HCT116 (cell line): Measurements from ENCODE around the gene POLR3C. TPM values are rescaled to one million over a fixed set of nuclear protein-coding genes. Genes with fewer than 3 reads are reported as not detected.
"Not testable (repeated sequence)": the region's sequence is repeated elsewhere in the genome, so short reads cannot be mapped to it uniquely, and the experiment has no call there.

Experiments used
- ATAC-seq: fragments of 200-7000 bp; cut with Tn5 transposase; 2 replicates; pipeline ENCODE4 v1.9.1; 2020; ENCODE audit warnings: mild to moderate bottlenecking, moderate library complexity
- BruUV-seq: library from RNA; stranded (reverse); fragments of 400-500 nt; replicated peaks from 2 replicates; lab custom pipeline; 2021; lab: Mats Ljungman, UMichigan
- CTCF ChIA-PET: fragments of 300-600 bp; sonication (Branson Sonifier 250); formaldehyde crosslinking; loops from one replicate; lab custom pipeline; 2021; ENCODE audit warnings: antibody characterized with exemption; lab: Charles Lee
- POLR2A ChIA-PET: fragments of 300-600, 350-600 bp; sonication (Branson Sonifier 250); formaldehyde crosslinking; loops from one replicate; lab custom pipeline; 2021; ENCODE audit warnings: antibody characterized with exemption; lab: Charles Lee
- RAD21 ChIA-PET, 2 experiments: fragments of 300-600 bp; sonication (Branson Sonifier 250); formaldehyde crosslinking; loops; one replicate each; lab custom pipeline; 2023; ENCODE audit warnings: low total read pairs in 2 of 2; ENCODE audit not compliant: uncharacterized antibody in 2 of 2, unreplicated experiment in 2 of 2, low non-redundant PET in 1 of 2; lab: Charles Lee
- DNase-seq: peaks from one replicate; pipeline ENCODE4 v3.0.0-alpha.2; 2010; ENCODE audit warnings: low read depth, low spot score
- H2AFZ ChIP-seq: fragments of 200-600 bp; shearing (Covaris generic), sonication (generic); 2 replicates; pipeline ENCODE4 v1.6.1; 2017; ENCODE audit warnings: low read depth, mixed run types, mixed read lengths, antibody characterized with exemption, low read length; ENCODE audit not compliant: poor library complexity, severe bottlenecking
- H3K27ac ChIP-seq: 2 replicates; pipeline ENCODE4 v1.5.1; 2012; ENCODE audit warnings: low read depth, low read length
- H3K27me3 ChIP-seq: fragments of 200-600 bp; sonication (generic); 2 replicates; pipeline ENCODE4 v1.6.1; 2016; ENCODE audit warnings: mixed run types, low read length, mixed read lengths; ENCODE audit not compliant: insufficient read depth
- H3K36me3 ChIP-seq, 2 experiments: fragments of 200-500 bp in 1 of 2; fragments of 200-600 bp in 1 of 2; sonication (Bioruptor generic) in 1 of 2; sonication (generic) in 1 of 2; 2 replicates each; pipeline versions ENCODE4 v1.5.1 to v1.6.1; 2014 to 2016; ENCODE audit warnings: low read length in 2 of 2, inconsistent platforms in 1 of 2, mixed read lengths in 1 of 2, mixed run types in 1 of 2; ENCODE audit not compliant: insufficient read depth in 2 of 2, control insufficient read depth in 1 of 2
- H3K4me1 ChIP-seq, 2 experiments: fragments of 200-600 bp in 1 of 2; sonication (generic) in 1 of 2; 2 replicates each; pipeline versions ENCODE4 v1.5.1 to v1.6.1; 2012 to 2017; ENCODE audit warnings: low read length in 2 of 2, inconsistent platforms in 1 of 2, mild to moderate bottlenecking in 1 of 2, mixed read lengths in 1 of 2, mixed run types in 1 of 2, moderate library complexity in 1 of 2; ENCODE audit not compliant: insufficient read depth in 2 of 2, control insufficient read depth in 1 of 2
- H3K4me2 ChIP-seq: fragments of 200-600 bp; sonication (generic); 2 replicates; pipeline ENCODE4 v1.6.1; 2017; ENCODE audit warnings: mixed run types, low read length, mixed read lengths
- H3K4me3 ChIP-seq, 2 experiments: fragments of 200-600 bp in 1 of 2; sonication (generic) in 1 of 2; replicated peaks in 1 of 2; 2 replicates each; pipeline ENCODE4 v1.5.1; 2011 to 2016; ENCODE audit warnings: low read length in 2 of 2, control low read depth in 1 of 2, low read depth in 1 of 2, mild to moderate bottlenecking in 1 of 2, mixed read lengths in 1 of 2, mixed run types in 1 of 2
- H3K79me2 ChIP-seq: fragments of 200-600 bp; sonication (generic); 2 replicates; pipeline ENCODE4 v1.6.1; 2017; ENCODE audit warnings: mild to moderate bottlenecking, mixed run types, low read length, moderate library complexity, mixed read lengths; ENCODE audit not compliant: insufficient read depth
- H3K9ac ChIP-seq: fragments of 200-600 bp; sonication (generic); 2 replicates; pipeline ENCODE4 v1.6.1; 2016; ENCODE audit warnings: low read length, mixed read lengths
- H3K9me2 ChIP-seq: fragments of 200-600 bp; sonication (generic), shearing (Covaris generic); 2 replicates; pipeline ENCODE4 v1.6.1; 2017; ENCODE audit warnings: mixed run types, mild to moderate bottlenecking, moderate library complexity; ENCODE audit not compliant: insufficient read depth
- H3K9me3 ChIP-seq, 2 experiments: fragments of 200-500 bp in 1 of 2; fragments of 200-600 bp in 1 of 2; sonication (Bioruptor generic) in 1 of 2; sonication (generic) in 1 of 2; 2 replicates each; pipeline ENCODE4 v1.6.1; 2014 to 2017; ENCODE audit warnings: low read length in 2 of 2, mixed read lengths in 2 of 2, inconsistent platforms in 1 of 2, low read depth in 1 of 2, mild to moderate bottlenecking in 1 of 2, mixed run types in 1 of 2, moderate library complexity in 1 of 2; ENCODE audit not compliant: control insufficient read depth in 1 of 2, insufficient read depth in 1 of 2
- H4K20me1 ChIP-seq: fragments of 200-600 bp; sonication (generic), shearing (Covaris generic); 2 replicates; pipeline ENCODE4 v1.6.1; 2017; ENCODE audit warnings: mixed run types, mild to moderate bottlenecking, moderate library complexity; ENCODE audit not compliant: insufficient read depth
- intact Hi-C: fragments of 100-400 bp; cut with micrococcal nuclease; formaldehyde crosslinking; loops from 2 replicates; pipeline ENCODE4 v1.10.0; 2022
- total RNA-seq: library from RNA; stranded (reverse); gene quantifications from one replicate; pipeline ENCODE4 v1.2.1, GENCODE V29; 2021; ENCODE audit not compliant: unreplicated experiment

POLR3C gene
- total RNA-seq, 1 experiment from 2014 or later: 25.4 TPM

DNA sequence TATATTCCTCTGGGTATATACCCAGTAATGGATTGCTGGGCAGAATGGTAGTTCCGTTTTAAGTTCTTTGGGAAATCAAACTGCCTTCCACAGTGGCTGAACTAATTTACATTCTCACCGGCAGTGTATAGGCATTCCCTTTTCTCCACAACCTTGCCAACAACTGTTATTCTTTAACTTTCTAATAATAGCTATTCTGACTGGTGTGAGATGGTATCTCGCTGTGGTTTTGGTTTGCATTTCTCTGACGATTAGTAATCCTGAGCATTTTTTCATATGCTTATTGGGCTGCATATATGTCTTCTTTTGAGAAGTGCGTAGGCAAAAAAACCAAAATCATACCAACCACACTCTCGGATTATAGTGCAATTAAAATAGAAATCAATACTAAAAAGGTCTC lies 5.9 kb upstream of the POLR3C start:
- H3K9me2 ChIP-seq, H3K9me3 ChIP-seq, H3K4me3 ChIP-seq, DNase-seq, intact Hi-C loops, H2AFZ ChIP-seq, RAD21 ChIA-PET, BruUV-seq, POLR2A ChIA-PET, H3K36me3 ChIP-seq, CTCF ChIA-PET, H3K27me3 ChIP-seq, H3K79me2 ChIP-seq, H4K20me1 ChIP-seq, H3K9ac ChIP-seq: not testable (repeated sequence)
- Histone ChIP-seq H3K27ac (peak overlapping the region; percentile 45; the same call in 1 of the 2 replicates), H3K4me2 (peak overlapping the region; percentile 63), H3K4me1 (peaks cover 5 to 13% of the 10 kb centered on the region in 2 experiments; a peak in 3 of 4 replicates)
- peak; percentile 72 for ATAC-seq

DNA sequence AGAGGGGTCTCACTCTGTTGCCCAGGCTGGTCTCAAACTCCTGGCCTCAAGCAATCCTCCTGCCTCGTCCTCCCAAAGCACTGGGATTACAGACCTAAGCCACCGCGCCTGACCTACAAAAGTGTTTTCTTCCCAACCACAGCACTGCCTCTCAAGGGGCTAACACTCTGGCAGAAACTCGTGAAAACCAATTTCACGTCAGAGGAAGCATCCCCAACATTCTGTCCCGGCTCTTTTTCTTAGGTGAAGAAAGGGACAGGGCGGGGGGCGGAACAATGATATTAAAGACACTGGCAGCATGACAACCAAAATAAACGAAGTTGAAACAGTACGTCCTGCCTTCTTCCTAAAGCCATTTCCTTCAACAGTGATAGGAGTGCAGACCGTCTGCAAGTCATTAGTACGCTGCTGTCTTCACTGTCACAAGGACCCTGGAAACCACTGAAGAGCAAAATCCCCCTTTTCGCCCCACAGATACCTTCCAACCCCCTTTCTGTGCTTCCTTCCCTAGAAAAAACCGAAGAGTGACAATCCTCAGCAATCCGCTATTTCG lies 1.1 kb upstream of the POLR3C start:
- DNase-seq, H3K4me3 ChIP-seq, CTCF ChIA-PET, H3K9me2 ChIP-seq, H3K9me3 ChIP-seq, H4K20me1 ChIP-seq, RAD21 ChIA-PET, BruUV-seq, H3K27me3 ChIP-seq, H3K9ac ChIP-seq, H3K27ac ChIP-seq, POLR2A ChIA-PET, ATAC-seq, H2AFZ ChIP-seq: not testable (repeated sequence)
- Histone ChIP-seq H3K79me2 (peaks cover 36% of the 10 kb centered on the region), H3K4me2 (0 out of 2 replicates have a peak overlapping the region, but pooled peaks have one; percentile 28), H3K4me1 (peaks cover 7 to 15% of the 10 kb centered on the region in 2 experiments; a peak in 3 of 4 replicates), H3K36me3 (peaks cover 15 to 18% of the 10 kb centered on the region in 2 experiments; a peak in 3 of 4 replicates)
- intact Hi-C loops: loop anchor here (5.0 kb wide), 1 partner anchor 41 kb away; no protein-coding TSS in a partner anchor
